ENCODE data around the gene MTA1.

Gene MTA1

DNA sequence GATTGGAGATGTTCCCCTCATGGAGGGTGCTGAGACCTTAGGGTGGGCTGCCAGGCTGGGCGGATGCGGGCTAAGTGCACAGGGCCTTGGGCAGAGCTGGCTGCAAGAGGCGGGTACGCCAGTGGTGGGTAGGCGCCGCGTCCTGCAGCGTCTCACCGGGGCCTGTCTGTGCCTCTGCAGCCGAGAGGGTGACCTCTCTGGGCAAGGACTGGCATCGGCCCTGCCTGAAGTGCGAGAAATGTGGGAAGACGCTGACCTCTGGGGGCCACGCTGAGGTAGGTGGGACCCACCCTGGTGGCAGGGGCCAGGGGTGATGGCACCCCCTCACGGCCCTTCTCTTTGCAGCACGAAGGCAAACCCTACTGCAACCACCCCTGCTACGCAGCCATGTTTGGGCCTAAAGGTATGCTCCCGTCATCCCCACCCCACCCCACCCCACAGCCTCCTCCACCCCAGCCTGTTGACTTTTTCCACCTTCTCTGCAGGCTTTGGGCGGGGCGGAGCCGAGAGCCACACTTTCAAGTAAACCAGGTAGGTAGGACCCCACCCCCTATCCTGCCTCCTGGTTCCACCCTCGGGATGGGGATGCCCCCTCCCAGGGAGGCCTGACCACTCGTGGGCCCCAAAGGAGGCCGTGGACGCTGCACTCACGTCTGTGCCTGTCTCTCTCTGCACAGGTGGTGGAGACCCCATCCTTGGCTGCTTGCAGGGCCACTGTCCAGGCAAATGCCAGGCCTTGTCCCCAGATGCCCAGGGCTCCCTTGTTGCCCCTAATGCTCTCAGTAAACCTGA lies 68.6 kb downstream of the MTA1 start:
- no peak for DNase-seq (ENCODE audit: low spot score)

DNA sequence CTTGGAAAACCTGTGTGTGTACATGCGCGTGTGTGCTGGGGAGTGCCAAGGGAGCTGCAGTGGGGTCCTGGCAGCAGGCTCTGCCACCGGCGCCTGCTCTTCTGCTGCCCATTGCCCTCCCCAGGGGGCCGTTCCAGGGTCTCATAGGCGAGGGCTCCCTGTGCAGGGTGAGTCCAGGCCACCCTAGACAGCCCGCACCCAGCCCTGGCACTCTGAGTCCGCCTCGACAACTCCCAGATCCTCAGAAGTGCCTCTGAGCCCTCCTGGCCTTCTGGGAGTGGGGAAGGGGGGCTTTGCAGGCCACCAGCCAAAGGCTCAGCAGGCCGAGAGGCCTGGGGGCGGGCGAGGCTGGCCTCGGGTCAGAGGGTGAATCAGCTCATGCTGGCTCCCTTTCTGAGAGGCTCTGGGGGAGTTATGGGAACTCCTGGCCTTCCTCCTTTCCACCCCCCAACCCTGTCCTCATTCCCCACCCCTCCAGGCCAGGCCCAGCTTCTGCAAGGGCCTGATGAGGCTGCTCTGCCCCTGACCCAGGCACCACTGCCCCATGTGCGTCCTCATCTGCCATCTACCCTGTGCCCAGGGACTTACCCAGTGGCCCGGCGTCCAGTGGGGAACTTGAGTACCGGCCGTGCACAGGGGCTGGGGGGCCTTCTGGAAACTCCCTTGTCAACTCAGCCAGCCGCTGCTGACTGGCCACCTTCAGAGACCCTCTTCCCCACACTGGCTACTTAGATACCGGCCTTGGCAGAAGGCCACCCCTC lies 69.3 kb downstream of the MTA1 start:
- peak; percentile 78 for DNase-seq (ENCODE audit: low spot score)

DNA sequence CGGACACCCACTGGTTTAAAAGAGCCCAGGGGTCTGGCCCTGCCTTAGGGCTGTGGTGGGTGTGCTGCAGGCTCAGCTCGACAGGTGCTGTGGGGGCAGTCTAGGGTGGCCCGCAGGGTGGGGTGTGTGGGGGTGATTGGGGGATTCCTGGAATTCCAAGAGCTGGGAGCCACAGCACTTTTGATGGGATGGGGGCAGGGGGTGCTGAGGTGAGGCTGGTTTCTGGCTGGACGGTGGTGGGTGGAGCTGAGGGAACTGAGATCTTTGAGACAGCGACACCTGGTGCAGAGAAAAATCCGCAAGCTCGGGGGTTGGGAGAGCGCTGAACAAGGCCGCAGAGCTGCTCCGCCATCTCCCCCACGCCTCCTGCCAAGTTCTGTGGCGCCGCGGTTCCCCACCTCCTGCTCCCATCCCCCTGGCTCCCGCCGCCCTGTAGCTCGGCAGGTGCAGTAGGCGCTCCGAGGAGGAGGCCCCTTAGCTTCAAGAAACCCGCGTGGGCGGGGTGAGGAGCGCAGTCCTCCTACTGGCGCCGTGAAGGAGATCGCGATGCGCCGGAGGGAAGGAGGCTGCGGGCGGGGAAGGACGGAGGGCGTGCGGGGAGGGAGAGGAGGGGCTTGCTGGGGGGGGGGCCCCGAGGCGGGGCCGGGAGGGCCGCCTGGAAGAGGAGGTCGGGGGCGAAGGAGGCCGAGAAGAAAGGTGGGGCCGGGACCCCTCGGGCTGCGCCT lies 70.1 kb downstream of the MTA1 start:
- peak; percentile 88 for DNase-seq (ENCODE audit: low spot score)

DNA sequence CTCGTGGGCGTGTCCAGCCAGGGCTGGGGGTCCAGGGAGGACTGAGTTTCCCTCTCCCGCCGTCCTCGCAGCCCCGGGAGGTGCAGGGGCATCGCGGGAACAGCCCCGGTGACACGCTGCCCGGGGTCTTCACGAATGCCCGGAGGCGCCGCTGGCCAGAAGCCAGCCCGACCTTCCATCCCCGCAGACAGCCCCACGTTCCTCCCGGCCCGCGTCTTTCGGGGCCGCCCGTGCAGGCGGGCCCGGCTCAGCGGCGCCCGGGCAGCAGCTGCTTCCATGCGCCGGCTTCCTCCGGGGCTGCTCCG lies 70.6 kb downstream of the MTA1 start:
- DNase-seq (ENCODE audit: low spot score): no peak

DNA sequence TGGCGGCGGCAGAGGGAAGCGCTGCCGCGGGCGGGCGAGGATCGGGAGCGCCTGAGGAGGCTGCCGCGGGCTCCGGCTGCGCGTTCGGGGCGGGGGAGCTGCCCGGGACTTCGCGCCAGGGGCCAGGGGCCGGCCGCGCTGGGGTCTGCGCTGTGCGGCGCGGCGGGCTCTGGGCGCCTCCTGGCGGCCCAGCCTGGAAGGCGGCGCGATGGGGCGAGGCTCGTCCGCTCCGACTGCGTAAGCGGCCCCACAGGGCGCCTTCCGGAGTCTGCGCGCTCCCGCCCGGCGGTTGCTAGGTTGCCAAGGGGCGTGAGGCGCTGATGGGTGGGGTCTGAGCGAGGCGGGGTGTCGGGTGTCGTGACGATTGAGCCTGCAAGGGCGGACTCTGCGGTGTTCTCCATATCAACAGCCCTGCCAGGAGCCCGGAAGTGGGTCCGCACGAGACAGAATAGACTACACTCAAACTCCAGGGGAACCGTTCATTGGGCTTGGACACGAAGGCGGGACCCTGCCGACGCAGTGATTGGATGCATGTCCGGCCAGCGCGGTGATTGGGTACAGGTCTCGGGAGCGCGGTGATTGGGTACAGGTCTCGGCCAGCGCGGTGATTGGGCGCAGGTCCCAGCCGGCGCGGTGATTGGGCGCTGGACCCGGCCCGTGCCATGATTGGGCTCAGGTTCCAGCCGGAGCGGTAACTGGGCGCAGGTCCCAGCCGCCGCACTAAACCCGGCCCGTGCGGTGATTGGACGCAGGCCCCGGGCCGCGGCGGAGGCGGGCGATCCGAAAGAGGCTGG lies 71.1 kb downstream of the MTA1 start, which contains the start of gene TEDC1:
Gene TEDC1 (plus strand): TSS at position 675 of the 794 bp plus-strand sequence. CDS start 130 bp downstream, outside the sequence.
- peak; percentile 99 for DNase-seq (ENCODE audit: low spot score)

DNA sequence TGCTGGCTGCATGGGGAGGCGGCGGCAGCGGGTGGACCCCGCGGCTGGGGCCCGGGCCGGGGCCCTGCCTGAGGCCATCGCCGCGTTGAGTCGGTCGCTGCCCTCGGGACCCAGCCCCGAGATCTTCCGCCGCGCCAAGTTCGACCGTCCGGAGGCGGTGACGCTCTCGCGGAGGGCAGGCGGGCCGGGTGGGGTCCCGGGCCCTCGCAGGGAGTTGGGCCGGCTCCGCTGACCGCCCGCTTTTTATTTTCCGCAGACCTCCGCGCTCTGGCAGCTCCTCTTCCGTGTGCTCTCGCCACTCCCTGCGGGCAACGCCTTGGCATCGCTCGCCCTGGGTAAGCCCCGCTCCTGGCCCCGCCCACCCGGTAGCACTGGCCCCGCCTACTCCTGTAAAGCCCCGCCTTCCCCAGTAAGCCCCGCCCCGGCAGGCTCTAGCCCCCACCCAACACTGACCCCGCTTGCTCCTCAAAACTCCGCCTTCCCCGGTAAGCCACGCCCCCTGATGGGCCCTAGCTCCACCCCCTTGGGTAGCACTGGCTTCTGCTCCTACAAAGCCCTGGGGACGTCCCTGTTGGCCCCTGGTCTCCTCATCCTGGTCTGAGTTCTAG lies 71.8 kb downstream of the MTA1 start:
- peak; percentile 91 for DNase-seq (ENCODE audit: low spot score)

DNA sequence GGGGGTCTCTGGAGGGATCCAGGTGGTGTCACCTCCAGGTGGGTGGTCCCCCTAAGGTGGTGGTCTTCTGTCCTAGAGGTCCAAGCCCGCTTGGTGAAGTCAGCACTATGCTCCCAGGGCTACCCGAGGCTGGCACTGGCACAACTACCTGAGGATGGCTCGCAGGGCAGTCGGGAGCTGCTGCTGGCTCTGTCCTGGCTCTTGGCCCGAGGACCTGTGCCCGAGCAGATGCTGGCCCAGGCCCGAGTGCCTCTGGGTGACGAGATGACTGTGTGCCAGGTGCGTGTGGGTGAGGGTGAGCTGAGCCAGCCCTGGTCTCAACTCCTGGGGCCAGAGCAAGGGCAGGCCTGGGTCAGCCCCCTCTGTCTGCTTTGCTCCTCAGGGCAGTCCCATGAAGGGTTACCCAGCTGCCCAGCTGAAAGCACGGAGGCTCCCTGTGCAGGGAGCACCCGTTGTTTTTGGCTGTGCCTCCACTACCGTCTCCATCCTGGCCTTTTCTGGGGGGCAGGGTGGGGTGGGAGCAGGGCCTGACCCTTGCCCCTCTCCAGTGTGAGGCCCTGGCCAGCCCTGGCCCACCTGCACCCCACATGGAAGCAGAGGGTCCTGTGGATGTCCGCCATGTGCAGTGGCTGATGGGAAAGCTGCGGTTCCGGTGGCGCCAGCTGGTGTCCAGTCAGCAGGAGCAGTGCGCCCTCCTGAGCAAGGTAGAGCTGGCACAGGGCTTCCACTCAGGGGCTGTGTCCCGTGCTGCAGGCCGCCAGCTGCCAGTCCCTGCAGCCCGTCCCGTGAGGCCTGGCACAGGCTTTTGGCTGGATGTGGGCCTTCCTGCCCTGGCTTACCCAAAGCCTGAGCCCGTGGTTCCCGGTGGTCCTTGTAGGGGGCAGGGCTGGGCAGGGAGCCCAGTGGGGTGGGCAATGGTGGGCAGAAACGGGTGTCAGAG lies 72.7 kb downstream of the MTA1 start:
- DNase-seq (ENCODE audit: low spot score): no peak

DNA sequence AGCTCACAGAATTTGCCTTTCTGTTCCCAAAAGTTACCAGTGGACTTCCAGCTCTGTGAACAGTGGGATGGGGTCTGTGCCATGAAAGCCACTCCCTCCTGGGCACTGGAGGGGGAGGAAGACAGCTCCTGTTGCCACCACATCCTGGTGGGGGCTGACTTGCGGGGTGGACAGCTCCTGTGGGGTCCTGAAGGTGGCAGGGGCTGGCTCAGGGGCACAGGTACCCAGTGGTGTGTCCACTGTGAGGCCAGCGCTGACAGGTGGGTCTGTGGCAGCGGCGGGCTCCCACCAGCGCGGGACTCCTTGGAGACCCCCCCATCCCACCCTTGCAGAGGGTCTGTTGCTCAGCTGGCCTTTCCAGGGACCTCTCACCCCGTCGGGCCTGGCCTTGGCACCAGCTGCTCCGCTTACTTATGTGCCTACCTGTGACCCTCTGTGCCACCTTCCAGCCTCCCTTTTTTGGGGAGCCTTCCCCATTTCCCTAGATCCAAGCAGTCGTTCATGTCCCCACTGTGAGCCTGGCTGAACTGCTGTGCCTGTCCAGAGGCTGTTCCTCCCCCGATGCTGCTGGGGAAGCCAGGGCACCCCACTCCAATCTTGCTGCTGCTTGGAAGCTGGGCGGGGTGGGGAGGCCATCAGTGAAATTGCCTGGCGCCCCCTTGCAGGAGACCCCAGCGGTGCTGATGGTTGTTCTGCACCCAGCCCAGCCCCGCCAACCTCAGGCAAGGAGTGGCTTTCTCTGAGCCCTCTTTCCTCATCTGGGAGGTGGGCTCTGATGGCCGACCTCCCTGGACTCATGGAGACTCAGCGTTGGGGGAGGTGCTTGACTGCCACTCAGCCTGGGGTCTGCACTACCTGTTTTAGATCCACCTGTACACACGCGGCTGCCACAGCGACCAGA lies 73.6 kb downstream of the MTA1 start:
- peak; percentile 38 for DNase-seq (ENCODE audit: low spot score)

DNA sequence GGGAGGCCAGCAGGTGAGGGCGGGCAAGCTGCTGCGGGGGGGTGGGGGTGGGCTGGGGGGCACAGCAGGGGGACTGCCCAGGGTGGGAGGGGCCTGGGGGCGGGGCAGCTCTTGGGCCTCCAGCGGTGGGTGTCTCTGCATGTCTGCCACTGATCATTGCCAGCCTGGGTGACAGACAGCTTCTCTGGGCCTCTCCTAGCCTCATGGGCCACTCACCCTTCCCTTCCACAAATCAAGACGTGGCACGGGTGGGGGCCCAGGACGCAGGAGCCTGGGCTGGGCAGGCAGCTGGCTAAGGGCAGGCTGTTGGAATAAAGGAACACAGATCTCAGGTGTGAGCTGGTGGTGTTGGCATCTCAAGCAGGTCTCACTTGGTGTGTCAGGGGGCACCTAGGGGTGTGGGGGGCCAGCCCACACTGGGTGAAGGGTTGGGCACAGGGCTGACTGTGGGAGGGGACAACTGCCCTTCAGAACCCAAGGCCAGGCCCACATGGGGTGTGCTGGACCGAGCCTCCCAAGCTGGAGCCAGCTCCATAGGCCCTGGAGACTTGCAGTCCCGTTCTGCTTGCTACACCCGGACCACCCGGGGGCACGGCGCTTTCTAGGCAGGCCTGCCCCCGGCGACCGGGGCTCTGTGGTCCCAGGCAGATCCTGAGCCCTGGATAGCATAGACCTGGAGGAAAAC lies 74.4 kb downstream of the MTA1 start:
- DNase-seq (ENCODE audit: low spot score): no peak

DNA sequence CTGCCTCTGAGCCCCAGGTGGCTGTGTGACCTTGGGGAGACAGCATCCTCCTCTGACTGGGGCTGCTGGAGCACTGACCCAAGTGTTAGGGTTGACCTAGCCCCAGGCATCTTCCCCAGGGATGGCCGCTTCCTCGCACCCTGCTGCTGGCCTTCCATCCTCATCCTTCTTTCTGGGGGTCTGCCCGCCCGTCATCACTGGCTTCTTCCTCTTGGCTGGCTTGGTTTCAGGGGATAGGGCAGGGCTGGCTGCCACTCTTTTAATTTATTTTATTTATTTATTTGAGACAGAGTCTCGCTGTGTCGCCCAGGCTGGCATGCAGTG lies 74.9 kb downstream of the MTA1 start:
- no peak for DNase-seq (ENCODE audit: low spot score)

DNA sequence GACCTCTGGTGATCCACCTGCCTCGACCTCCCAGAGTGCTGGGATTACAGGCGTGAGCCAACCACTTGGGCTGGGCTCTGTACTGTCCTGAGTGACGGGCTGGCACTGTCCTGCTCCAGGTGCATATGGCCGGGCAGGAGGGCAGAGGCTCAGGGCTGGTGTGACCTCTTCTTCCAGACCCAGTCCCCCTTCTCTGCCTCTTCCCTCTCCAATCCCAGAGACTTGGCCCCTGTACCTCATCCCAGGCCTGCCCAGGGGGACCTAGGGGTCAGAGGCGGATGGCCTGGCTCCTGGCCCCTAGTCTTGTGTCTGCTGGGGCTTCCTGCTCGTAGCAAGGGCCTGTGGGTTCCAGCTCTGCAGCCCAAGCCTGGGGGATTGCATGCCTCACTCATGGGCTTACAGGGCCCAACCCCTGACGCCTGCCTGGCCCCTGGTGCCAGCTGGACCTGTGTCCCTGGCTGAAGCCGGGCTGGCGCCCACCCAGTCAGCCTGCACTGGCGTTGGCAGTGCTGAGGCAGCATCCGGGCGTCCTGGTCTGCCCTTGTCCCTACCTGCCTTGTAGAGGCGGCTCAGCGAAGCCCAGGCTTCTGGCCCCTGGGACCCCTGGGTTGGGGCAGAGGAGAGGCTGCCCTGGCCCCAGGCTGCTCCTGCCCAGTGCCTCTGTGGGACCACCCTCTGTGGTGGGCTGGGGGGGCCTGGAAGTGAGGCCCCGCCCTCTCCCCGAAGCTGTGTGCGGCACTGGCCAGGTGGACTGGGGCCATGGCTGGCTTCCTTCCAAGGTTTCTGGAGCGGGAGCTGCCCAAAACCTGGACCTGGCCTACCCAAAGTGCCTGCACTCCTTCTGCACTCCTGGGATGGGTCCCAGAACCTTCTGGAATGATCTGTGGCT lies 75.7 kb downstream of the MTA1 start:
- no peak for DNase-seq (ENCODE audit: low spot score)

DNA sequence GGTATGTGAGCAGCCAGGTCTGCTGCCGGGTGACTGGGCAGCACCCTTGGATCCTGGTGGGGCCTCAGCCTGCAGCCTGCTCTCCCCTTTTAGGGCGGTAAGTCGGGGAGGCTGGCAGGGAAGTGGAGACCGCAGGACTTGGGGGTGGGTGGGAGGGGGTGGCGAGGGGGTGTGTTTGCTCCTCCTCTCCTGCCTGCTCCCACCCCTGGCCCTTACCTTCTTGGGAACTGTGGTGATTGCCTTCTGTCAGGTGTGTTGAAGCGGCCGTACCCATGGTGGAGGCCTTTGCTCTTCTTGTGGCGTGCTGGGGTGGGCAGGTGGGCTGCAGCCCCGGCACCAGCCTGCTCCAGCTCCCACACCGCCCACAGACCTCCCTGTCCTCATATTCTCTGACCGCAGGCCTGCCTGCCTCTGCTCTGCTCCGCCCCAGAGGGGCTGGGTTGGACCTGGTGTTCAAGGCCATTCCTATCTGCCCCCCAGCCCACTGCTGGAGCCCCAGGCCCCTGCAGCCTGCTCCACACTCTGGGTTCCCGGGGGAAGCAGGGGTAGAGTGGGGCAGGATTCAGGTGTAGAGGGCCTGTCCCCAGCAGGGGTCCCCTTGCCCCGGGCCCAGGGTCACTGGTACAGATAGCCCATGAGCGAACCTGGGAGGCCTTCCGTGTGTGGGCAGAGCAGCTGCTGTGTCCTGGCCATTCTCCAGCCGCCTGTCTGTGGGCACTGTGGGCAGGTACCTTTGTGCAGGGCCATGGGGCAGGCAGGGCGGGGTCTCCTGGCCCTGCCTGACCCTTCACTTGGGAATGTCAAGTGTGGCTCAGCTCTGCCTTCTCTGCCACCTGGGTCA lies 76.6 kb downstream of the MTA1 start:
- DNase-seq (ENCODE audit: low spot score): no peak

DNA sequence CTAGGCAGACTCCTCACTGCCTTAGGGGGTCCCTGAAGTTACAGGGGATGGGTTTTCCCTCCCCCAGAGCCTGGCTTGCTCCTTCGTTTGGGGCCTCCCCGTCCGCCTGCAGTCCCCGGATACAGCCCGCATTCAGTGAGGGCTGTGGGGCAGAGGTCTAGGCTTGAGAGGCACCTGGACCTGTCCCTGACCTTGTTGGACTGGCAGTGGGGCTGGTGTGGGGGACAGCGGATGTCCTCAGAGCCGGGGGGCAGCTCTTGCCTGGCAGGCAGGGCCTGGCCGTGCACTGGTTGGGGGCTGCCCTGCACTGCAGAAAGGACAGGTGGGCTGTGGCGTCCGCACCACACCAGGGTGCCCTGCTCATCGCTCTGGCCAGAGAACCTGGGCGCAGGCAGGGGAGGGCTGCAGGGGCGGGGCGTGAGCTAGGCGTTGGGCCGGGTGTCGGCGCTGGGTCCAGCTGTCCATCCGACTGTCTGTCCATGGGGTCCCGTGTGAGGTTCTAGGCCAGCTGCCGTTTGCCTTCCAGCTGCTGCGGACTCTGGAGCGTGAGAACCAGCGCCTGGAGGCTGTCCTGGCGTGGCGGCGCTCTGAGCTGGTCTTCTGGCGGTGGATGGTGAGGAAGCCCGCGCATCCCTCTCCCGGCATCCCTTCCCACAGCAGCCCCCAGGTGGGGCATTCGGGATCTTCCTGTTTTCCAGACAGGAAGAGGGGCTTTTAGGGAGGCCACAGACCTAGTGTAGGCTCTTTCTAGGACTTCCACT lies 77.4 kb downstream of the MTA1 start:
- no peak for DNase-seq (ENCODE audit: low spot score)

DNA sequence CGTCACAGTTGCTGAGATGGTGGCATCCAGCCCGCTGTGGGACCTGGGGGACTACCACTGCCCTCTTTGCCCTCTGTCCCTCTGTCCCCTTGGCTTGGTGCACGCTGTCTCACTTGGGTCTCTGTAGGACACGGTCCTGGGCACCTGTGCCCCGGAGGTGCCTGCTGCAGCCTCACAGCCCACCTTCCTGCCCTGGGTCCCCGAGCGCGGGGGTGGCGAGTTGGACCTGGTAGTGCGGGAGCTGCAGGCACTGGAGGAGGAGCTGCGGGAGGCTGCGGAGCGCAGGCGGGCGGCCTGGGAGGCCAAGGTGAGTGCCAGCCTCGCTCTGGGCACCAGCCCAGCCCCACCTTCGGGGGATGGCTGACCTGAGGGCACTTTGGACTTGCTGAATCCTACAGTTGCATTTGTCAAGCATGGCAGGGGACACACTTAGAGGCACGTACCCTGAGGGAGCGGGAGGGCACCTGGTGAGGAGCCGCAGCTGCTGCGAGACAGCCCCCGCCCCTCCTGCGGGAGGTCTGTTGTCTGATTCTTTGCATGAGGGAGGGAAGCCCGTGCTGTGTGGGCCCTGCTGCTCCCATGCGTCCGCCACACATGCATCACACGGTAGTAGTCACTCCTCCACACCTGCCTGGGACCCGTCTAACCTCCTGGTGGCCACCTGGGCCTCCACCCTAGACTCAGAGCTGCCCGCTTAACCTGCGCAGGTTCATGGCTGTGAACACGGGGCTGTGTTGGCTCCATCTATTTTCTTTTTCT lies 78.2 kb downstream of the MTA1 start:
- DNase-seq (ENCODE audit: low spot score): no peak

DNA sequence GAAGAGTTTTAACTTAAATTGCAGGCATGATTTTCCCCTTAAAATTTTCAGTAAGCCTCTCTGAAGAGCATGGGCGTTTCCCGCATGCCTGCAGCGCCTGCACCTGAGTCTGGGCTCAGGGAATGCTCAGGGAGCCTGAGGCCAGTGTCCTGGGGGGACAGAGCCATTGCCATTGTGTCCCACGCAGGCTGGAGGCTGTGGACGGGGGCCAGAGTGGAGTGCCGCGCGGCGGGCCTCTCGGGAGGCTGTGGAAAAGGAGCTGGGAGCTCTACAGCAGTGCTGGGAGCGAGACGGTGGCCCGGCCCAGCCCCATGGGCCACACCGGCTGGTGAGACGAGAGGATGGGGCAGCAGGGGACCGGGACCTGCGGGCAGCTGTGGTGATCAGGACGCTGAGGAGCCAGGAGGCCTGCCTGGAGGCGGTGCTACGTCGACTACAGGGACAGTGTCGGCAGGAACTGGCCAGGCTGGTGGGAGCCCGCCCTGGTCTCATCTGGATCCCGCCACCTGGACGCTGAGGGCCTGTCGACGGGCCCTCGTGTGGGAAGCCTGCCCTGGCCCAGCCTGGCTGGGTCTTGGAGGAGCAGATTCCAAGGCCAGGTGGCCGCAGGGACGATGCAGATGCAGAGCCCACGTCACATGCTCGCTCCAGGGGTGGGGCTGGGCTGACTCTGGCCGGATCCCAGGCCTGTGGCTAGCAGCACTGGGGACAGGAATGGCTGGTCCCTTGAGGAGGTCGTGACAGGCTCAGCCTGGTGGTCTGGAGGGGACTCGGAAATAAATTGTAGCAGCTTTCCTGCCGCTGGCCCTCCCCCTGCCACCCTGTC lies 79.0 kb downstream of the MTA1 start:
- DNase-seq (ENCODE audit: low spot score): peak; percentile 57
